Iris pigment epithelial cell (primary cell): Measurements from ENCODE around the gene CDK17.
"Not testable (repeated sequence)": the region's sequence is repeated elsewhere in the genome, so short reads cannot be mapped to it uniquely, and the experiment has no call there.

Experiments used
- DNase-seq: peaks from one replicate; pipeline ENCODE4 v3.0.0-alpha.2; 2011; ENCODE audit warnings: low read depth

Gene CDK17

DNA sequence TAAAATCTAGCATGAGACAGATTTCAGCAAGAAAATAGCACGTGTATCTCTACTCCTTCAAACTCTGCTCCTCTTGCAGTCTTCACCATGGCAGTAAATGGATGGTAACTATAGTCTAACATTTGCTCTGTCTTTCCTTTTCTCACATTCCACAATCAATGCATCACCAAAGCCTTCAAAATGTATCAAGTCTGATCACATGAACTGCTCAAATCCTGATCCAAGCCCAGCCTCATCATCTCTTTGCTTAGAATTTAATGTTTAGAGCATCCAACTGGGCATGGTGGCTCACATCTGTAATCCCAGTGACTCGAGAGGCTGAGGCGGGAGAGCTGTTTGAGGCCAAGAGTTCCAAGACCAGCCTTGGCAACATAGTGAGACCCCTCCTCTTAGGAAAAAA is 45.9 kb downstream of the CDK17 start:
- DNase-seq: peak; percentile 48

DNA sequence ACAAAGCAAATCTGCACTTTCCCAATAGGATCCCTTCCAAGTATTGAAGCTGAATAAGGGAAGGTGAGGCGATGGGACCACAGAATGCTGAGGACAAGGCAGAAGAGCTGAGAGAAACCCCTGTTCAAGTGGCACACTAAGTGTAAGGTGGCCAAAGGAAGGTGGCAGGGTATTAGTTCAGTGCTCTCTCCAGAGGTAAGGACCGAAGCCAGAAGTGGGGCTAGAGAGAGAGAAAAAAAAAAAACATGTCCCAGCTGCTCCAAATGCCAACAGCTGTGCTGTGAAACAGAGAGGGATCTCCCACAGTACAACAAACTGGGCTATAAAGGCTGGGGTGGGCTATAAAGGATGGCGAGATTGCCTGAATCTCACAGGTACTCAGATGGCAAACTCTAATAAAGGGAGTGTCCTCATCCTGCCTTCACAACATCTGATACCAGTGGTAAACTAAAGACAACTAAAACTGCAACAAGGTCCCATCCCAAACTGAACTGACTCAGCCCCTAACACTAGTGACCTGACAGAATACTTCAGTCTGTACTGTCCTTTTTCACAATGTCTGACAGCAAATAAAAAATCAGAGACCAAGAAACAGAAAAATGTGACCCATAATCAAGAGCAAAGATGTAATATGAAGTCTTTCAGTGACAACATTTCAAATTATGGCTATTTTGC is 47.9 kb downstream of the CDK17 start:
- DNase-seq: no peak

DNA sequence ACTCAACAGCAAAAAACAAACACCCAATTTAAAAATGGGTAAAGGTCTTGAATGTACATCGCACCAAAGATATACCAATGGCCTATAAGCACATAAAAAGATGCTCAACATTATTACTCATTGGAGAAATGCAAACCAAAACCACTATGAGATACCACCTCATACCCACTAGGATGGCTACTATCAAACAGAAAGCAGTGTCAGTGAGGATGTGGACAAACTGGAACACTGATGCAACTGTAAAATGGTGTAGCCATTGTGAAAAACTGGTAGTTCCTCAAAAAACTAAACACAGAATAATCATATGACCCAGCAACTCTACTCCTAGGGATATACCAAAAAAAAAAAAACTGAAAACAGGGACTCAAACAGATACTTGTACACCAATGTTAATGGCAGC is 49.3 kb downstream of the CDK17 start:
- DNase-seq: peak; percentile 21

DNA sequence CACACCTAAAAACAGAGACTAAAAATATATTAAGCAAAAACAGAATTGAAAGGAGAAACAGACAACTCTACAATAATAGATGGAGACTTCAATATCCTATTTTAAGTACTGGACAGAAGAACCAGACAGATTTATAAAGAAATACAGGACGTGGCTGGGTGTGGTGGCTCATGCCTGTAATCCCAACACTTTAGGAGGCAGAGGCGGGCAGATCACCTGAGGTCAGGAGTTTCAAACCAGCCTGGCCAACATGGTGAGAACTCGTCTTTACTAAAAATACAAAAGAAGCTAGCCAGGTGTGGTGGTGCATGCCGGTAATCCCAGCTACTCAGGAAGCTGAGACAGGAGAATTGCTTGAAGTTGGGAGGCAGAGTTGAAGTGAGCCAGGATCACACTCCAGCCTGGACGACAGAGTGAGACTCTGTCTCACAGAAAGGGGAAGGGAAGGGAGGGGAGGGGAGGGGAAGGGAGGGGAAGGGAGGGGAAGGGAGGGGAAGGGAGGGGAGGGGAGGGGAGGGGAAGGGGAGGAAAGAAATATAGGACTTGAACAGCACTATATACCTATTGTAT is 53.0 kb downstream of the CDK17 start:
- no peak for DNase-seq

DNA sequence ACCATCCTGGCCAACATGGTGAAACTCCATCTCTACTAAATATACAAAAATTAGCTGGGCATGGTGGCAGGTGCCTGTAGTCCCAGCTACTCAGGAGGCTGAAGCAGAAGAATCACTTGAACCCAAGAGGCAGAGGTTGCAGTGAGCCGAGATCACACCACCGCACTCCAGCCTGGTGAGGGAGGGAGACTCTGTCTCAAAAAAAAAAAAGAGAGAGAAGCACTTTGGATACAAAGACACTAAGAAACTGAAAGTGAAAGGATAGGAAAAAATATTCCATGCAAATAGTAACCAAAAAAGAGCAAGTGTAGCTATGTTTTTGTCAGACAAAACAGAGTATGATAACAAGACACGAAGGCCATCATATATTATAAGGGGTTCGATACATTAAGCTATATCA is 53.5 kb downstream of the CDK17 start:
- peak; percentile 21 for DNase-seq

DNA sequence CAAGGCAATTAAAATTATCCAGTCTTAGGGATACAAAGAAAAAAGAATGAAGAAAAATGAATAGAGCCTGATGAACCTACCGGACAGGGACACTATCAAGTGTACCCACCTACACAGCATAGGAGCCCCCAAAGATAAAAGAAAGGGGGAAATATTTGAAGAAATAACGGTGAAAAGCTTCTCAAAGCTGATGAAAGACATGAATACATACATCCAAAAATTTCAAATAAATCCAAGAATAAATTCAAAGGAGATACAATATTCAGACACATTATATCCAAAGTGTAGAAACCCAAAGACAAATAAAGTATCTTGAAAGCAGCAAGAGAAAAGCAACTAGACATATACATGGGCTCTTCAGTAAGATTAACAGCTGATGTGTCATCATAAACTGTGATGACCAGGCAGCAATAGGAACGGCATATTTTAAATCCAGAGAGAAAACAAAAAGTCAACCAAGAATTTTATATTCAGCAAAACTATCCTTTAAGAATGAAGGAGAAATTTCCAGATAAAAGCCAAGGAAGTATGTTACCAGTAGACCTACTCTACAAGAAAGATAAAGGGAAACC is 56.0 kb downstream of the CDK17 start:
- DNase-seq: no peak

DNA sequence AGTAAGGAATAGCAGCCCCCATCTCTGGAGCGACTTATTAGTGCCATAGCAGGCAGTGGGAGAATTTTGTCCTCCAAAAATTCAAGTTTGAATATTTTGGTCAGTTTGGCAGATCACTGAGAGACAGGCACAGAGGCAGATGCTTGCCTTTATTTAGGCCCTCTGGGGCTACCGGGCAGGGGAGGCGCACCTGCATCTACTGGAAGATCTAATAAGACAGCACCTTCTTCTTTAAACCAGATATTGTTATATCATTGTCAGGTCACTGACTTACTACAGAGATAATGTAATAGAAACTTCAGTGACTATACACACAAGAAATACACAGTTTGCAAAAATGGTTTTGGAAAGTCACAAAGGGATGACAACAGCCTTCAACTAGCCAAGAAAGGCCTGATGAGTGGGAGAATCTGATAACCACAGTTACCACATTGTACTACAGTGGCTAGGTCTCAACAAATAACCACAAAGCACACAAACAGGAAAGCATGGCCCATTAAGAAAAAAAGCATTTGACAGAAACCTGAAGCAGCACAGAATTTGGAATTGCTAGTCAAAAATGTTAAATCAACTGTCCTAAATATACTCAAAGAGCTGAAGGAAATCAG is 56.8 kb downstream of the CDK17 start:
- DNase-seq: peak; percentile 67

DNA sequence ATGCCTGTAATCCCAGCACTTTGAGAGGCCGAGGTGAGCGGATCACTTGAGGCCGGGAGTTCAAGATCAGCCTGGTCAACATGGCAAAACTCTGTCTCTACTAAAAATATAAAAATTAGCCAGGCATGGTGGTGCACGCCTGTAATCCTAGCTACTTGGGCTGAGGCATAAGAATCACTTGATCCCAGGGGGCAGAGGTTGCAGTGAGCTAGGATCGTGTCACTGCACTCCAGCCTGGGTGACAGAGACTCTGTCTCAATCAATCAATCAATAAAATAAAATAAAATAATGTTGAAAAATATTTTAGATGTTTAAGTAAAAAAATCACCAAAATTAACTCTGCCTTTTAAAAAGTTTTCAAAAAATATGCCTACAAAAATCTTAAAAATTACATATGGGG is 60.6 kb downstream of the CDK17 start:
- DNase-seq: not testable (repeated sequence)

DNA sequence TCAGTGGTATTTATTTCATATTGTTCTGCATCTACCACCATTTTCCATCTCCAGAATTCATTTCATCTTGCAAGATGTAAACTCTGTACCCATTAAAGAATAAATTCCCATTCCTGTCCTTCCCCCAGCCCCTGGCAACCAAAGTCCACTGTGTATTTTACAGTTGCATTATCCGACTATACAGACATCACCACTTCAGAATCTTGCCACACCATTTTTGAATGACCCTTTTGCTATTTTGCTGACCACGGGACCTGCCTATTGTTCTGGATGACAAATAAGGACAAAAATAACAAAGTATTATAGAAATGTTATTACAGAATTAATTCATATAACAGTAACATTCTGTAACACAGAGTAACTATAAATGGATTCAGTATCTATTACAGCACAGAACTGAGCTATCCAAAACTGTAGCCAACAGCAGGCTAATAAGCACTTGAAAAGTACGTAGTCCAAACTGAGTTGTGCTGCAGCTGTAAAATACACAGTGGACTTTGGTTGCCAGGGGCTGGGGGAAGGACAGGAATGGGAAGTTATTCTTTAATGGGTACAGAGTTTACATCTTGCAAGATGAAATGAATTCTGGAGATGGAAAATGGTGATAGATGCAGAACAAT is 61.3 kb downstream of the CDK17 start:
- DNase-seq: no peak

DNA sequence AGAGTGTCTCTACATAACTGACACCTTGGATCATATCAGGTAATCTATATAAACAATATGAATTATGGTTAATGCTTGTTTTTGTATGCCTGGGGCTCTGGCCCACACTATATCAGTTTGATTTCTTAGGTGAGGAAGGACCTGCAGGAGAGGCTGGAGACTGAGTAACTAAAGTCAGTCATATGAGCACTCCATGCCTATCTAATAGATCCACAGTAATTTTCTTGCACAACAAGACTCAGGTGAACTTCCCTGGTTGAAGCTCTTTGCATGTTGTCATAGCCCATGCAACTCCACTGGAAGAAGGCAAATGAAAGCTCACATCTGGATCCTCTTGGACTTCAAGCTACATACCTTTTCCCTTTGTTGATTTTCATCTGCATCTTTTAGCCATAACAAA is 62.3 kb downstream of the CDK17 start:
- no peak for DNase-seq

DNA sequence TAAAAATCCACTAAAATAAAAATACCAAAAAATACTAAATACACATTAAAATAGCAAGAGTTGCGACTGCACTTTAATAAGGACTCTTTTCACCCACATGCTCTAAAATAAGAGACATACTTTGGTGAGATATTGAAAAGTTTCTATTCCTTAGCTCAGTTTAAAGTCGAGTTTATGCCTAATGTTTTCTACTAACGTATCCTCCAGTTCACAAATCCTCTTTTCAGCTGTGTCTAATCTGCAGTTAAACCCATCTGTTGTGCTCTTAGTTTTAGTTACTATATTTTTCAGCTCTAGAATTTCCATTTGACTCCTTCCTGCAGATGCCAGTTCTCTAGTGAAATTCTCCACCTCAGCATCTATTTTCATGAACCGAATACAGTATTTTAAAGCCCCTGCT is 63.8 kb downstream of the CDK17 start:
- no peak for DNase-seq

DNA sequence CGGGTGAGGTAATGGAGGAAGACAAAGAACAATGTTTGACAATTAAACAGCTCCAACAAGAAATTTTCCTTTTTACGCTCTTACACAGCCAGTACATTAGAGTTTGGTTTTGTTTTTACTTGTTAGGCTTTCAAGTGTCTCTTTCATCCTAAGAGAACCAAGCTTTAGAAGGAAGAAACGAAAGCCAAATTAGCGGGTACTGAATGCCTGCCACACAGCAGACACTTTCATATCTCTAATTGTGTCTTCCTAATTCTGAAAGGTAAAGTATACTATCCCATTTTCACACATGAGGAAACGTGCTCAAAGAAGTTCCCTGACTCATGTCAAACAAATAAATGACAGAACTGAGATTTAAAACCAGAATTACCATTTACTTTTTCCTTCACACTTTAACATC is 65.0 kb downstream of the CDK17 start:
- DNase-seq: no peak

DNA sequence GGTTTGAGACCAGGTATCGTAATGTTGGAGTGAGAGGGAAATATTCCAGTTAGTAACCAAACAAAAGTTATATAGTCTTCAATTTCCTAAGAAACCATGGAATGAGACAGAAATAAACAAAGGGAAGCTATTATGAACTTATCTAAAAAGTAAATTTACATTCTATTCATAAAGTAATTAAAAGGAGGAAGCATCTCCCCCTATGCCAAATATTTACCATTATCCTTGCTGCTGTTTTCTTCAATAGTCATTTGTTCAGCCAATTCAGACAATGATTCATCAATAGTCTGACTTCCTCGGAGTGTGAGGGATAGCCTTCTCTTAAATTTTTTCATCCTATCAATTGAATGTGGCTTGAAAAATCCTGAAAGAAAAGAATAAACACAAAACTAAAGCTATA is 65.7 kb downstream of the CDK17 start:
- DNase-seq: no peak

DNA sequence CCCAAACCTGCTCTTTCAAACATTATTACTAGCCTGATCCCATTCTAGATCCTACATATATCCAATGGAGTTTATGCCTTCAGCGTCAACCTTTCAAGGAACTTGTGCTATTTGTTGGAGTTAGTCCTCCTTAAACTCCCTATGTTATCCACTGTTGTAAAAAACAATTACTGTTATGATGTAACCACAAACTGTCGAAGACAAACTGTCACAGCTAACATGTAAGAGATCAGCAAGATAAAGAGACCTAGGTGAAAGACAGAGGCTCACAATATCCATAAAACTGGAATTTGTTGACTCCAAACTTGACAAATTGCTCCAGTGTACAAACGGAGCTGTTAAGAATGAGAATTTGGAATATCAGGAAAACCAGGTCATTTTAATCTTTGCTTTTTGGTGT is 70.7 kb downstream of the CDK17 start:
- no peak for DNase-seq

DNA sequence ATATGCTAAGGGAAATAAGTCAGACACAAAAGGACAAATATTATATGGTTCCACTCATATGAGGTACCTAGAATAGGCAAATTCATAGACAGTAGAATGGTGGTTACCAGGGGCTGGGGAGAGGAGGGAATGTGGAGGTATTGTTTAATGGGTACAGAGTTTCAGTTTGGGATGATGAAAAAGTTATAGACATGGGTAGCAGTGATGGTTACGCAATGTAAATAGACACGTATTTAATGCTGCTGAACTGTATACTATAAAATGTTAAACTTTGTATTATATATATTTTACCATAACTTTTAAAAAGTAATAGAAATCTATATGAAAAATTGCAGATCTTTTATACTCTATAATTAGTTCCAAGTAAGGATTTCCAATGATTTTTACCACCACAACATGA is 71.2 kb downstream of the CDK17 start:
- DNase-seq: no peak

DNA sequence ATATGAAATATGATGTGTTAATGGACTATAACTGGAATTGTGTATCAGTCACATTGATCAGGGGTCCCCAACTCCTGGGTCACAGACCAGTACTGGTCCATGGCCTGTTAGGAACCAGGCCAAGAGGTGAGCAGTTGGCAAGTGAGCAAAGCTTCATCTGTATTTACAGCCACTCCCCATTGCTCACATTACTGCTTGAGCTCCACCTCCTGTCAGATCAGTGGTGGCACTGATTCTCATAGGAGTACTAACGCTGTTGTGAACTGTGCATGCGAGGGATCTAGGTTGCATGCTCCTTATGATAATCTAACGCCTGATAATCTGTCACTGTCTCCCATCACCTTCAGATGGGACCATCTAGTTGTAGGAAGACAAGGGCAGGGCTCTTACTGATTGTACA is 72.3 kb downstream of the CDK17 start:
- DNase-seq: no peak

DNA sequence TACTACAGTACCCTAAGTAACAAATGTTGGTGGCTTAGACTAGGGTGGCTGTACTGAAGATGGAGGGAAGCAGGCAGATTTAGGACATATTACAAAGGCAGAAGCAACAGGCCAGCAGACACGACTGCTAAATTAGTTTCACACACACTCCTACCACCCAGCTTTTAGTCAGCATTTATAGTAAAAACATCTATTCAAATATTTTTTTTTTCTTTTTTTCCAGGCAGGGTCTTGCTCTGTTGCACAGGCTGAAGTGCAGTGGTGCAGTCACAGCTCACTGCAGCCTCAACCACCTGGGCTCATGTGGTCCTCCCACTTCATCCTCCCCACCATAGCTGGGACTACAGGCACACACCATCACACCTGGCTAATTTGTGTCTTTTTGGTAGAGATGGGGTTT is 72.9 kb downstream of the CDK17 start:
- no peak for DNase-seq

DNA sequence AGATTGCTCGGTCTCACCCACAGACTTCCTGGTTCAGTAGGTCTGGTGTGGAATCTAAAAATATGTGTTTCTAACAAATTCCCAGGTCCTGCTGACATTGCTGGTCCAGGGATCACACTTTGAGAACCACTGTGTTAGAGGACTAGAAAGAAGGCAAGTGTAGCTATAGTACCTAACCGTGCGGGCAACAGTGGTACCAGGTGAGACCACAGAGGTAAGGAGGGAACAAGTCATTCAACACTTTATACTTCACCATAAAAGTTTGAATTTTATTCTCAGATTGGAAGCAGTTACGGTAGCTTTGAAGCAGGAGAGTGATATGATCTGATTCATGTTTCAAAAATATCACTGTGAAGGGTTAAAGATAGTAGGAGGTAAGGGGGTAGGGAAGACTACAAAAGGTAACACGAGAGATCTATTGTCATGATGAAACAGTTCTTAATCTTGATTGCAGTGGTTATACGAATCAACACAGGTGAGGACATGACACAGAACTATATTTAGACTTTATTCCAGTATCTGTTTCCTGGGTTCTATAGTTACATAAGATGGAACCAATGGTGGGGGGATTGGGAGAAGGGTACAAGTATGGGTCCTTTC is 73.5 kb downstream of the CDK17 start:
- DNase-seq: no peak

DNA sequence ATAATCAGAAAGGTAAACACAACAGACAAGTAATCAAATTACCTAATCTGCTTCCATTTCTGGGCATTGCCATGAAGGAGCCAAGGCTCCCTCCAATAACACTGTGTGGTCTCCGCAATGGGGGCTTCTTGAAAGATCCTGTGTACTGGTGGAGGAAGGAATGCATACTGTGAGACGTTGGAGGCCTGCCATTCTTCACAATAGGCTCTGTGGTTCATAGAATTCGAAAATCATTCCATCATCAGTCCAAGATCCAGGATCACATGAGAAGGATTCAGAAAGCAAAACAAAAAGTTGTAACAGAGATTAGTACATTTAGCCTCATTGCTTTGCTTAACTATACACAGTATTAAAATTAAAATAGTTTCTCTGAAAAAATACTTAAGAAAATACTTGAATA is 76.3 kb downstream of the CDK17 start:
- no peak for DNase-seq

DNA sequence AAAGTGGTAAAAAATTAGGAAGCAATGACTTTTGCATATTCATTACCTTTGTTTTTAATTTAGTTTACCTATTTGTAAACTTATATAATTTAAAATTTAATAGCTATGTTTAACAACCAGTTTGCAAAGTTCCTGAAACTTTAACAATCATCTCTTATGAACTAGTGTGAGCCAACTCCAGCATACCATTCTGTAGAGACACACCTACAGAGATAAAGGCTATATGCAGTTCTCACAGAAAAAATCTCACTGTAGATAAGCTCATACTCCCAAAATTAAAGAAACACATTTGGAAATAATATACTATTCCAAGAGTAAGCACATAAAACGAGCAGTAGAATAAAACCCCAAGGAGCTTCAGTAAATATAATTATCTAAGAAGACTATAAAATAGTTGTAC is 77.5 kb downstream of the CDK17 start:
- DNase-seq: no peak

DNA sequence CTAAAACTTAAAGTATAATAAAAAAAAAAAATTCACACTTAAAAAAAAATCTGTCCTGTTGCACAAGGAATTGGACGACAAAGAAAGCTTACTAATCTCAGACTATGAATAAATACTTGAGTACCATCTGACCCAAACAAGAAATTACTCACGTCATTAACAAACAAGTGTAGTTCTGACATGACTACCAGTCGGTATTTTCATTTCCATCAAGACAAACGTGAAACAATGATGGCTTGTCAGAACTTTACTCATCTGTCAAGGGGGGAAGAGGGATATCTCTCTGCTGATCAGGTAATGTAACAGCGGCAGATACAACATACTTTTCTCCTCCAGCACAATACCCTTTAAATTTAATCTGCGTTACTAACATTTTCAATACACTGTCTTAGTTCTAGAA is 78.3 kb downstream of the CDK17 start:
- DNase-seq: no peak

DNA sequence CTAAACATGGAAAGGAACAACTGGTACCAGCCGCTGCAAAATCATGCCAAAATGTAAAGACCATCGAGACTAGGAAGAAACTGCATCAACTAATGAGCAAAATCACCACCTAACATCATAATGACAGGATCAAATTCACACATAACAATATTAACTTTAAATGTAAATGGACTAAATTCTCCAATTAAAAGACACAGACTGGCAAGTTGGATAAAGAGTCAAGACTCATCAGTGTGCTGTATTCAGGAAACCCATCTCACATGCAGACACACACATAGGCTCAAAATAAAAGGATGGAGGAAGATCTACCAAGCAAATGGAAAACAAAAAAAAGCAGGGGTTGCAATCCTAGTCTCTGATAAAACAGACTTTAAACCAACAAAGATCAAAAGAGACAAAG is 82.4 kb downstream of the CDK17 start:
- DNase-seq: not testable (repeated sequence)
